C4-2B (cell line): Measurements from ENCODE around the gene UCHL5.

ENCODE experiments used
- H3K27ac ChIP-seq: fragments of 450-650 bp; 2 replicates; pipeline ENCODE4 v1.5.1; 2017
- ZFX ChIP-seq: fragments of 450-650 bp; IDR thresholded peaks from 2 replicates; pipeline ENCODE4 v1.6.1; 2017
- TF ChIP-seq, protein P1 (sequence below): fragments of 450-650 bp; conservative IDR thresholded peaks from 2 replicates; pipeline ENCODE4 v1.5.1; 2017; ENCODE audit warnings: mild to moderate bottlenecking

Gene UCHL5

GRCh38 chr1:192976576-192976975, 82.6 kb downstream of the UCHL5 start:
- H3K27ac ChIP-seq = no peak overlapping the region
- TF ChIP-seq, protein P1, sequence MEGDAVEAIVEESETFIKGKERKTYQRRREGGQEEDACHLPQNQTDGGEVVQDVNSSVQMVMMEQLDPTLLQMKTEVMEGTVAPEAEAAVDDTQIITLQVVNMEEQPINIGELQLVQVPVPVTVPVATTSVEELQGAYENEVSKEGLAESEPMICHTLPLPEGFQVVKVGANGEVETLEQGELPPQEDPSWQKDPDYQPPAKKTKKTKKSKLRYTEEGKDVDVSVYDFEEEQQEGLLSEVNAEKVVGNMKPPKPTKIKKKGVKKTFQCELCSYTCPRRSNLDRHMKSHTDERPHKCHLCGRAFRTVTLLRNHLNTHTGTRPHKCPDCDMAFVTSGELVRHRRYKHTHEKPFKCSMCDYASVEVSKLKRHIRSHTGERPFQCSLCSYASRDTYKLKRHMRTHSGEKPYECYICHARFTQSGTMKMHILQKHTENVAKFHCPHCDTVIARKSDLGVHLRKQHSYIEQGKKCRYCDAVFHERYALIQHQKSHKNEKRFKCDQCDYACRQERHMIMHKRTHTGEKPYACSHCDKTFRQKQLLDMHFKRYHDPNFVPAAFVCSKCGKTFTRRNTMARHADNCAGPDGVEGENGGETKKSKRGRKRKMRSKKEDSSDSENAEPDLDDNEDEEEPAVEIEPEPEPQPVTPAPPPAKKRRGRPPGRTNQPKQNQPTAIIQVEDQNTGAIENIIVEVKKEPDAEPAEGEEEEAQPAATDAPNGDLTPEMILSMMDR = no peak
- TF ChIP-seq ZFX = no peak

DNA sequence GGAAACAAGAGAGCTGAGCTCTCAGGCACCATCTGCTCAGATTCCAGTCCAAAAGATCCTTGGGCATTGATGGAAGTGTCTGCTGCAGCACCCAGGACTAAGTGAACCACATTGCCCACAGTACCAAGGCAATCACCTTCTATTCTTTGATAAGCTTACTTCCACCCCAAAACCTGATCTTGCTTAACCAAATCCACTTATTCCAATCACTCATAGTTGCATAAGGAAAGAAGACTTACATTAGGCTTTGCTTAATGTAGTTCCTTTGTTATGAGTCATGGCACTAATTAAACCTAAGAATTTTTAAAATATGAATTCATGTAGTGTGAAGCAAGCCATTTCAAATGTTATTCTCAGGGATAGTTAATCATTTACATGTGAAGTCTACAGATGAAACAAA, 84.5 kb downstream of the UCHL5 start:
- no peak overlapping the region for H3K27ac ChIP-seq
- no peak for TF ChIP-seq ZFX
- TF ChIP-seq, protein P1 = no peak

DNA sequence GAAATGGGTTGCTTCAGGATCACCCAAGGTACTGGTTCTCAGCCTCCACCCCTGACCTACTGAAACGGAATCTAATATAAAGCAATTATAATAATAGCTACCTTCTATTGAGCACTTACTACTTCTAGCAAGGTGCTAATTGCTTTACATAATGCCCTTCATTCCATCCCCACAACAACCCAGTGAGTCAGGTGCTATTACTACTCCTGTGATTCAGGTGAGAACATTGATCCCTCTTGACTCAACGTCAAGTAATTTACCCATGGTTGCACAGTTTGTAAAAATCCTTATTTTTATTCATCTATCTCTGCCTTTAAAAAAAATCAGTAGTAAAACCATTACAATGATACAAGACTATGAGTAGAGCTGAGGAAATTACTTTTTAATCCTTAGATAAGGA, 85.2 kb downstream of the UCHL5 start:
- no peak for TF ChIP-seq ZFX
- TF ChIP-seq, protein P1 = no peak
- no peak overlapping the region for H3K27ac ChIP-seq

- no peak for TF ChIP-seq ZFX
- TF ChIP-seq, protein P1 = no peak
- no peak overlapping the region for H3K27ac ChIP-seq
These were observed 86.0 kb downstream of the UCHL5 start for GRCh38 chr1:192973202-192973601.

GRCh38 chr1:192969091-192969490, 90.1 kb downstream of the UCHL5 start:
- TF ChIP-seq, protein P1 = no peak
- TF ChIP-seq ZFX = no peak
- H3K27ac ChIP-seq = no peak overlapping the region

GRCh38 chr1:192968323-192968722, 90.8 kb downstream of the UCHL5 start:
- H3K27ac ChIP-seq = no peak overlapping the region
- TF ChIP-seq ZFX = no peak
- TF ChIP-seq, protein P1 = no peak

GRCh38 chr1:192967901-192968300, 91.3 kb downstream of the UCHL5 start:
- H3K27ac ChIP-seq = no peak overlapping the region
- no peak for TF ChIP-seq ZFX
- TF ChIP-seq, protein P1 = no peak
